Adrenal gland (tissue), 5 donors: ENCODE measurements around the gene TLK2.
"Not testable (repeated sequence)": the region's sequence is repeated elsewhere in the genome, so short reads cannot be mapped to it uniquely, and the experiment has no call there.

Experiments used
- POLR2A ChIP-seq, 2 donors: fragments of 450-650 bp; IDR thresholded peaks; one replicate each; pipeline ENCODE4 v1.6.1; 2017; ENCODE audit warnings: antibody characterized with exemption in 2 of 2, mild to moderate bottlenecking in 2 of 2, moderate library complexity in 1 of 2
- TF ChIP-seq, protein P1 (sequence below), 6 experiments: fragments of 450-650 bp in 4 of 6; fragments of 200-600 bp in 2 of 6; sonication (generic) in 1 of 6; IDR thresholded peaks; 1 replicate in 5 of 6; 2 replicates in 1 of 6; pipeline versions ENCODE4 v1.5.1 to v1.8.0; 2016 to 2021; ENCODE audit warnings: antibody characterized with exemption in 6 of 6, mild to moderate bottlenecking in 2 of 6, moderate library complexity in 1 of 6
- donor health status: DM: no; HTN: no; CAD: no.

DNA sequence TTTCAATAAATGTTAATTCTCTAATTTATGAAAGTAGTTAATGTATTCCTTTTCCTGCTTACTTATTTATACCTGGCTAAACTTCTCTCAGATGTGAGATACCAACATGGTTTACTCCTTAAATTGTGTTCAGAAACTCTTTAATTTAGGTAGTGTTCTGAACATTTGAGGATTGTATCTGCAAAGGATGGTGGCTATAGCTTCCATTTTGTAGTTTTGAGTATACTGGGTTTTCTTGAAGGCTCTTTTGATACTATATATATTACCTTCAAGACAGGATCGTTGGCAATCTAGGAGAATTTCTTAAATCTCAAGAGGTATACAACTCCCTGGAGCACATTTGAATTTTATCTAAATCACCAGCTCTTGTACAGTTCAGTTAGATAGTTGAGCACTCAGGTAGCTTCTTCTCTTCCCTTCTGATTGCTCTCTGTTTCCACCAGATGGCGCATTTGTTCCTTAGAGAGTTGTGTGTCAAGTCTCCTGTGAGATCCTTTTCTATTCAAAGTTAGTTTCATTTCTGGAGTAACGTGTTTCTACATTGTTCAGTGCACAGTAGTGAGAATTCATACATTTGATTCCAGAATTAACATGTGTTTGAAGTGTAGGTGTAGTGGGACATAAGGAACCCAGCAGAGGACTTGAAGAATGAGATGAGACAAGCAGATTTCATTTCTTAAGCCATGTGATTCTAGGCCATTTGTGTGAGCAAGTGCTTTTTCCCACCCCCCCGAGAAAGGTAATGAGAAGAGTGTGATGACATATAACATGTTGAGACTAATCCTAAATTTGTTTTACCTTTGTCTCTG is 74.4 kb downstream of the TLK2 start:
- TF ChIP-seq, protein P1, sequence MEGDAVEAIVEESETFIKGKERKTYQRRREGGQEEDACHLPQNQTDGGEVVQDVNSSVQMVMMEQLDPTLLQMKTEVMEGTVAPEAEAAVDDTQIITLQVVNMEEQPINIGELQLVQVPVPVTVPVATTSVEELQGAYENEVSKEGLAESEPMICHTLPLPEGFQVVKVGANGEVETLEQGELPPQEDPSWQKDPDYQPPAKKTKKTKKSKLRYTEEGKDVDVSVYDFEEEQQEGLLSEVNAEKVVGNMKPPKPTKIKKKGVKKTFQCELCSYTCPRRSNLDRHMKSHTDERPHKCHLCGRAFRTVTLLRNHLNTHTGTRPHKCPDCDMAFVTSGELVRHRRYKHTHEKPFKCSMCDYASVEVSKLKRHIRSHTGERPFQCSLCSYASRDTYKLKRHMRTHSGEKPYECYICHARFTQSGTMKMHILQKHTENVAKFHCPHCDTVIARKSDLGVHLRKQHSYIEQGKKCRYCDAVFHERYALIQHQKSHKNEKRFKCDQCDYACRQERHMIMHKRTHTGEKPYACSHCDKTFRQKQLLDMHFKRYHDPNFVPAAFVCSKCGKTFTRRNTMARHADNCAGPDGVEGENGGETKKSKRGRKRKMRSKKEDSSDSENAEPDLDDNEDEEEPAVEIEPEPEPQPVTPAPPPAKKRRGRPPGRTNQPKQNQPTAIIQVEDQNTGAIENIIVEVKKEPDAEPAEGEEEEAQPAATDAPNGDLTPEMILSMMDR (IDR thresholded peaks at IDR 0.05) = peak; percentile 34 to 67 (median 58)
- TF ChIP-seq POLR2A (IDR thresholded peaks at IDR 0.05) = not testable (repeated sequence)
